Ascending aorta (tissue), 2 donors: Measurements from ENCODE around the gene LRRC28. TPM values are rescaled to one million over a fixed set of nuclear protein-coding genes. Genes with fewer than 3 reads are reported as not detected.

Experiments
- DNase-seq, 2 donors: peaks; one replicate each; pipeline ENCODE4 v3.0.0-alpha.2; 2019; ENCODE audit warnings: low spot score in 2 of 2
- H3K27ac ChIP-seq, 2 donors: fragments of 200-600 bp; sonication (generic); one replicate each; pipeline ENCODE4 v1.5.1; 2016 to 2017; ENCODE audit warnings: mild to moderate bottlenecking in 1 of 2
- H3K27me3 ChIP-seq: fragments of 200-600 bp; sonication (generic); one replicate; pipeline ENCODE4 v1.5.1; 2017
- H3K36me3 ChIP-seq, 2 donors: fragments of 200-600 bp; sonication (generic); one replicate each; pipeline ENCODE4 v1.5.1; 2016
- H3K4me1 ChIP-seq, 2 donors: fragments of 200-600 bp; sonication (generic); one replicate each; pipeline ENCODE4 v1.5.1; 2016 to 2017; ENCODE audit warnings: mild to moderate bottlenecking in 1 of 2
- H3K4me3 ChIP-seq, 2 donors: fragments of 200-600 bp; sonication (generic); one replicate each; pipeline ENCODE4 v1.5.1; 2016 to 2017; ENCODE audit warnings: mild to moderate bottlenecking in 1 of 2
- H3K9me3 ChIP-seq, 2 donors: fragments of 200-600 bp; sonication (generic); one replicate each; pipeline ENCODE4 v1.5.1; 2016
- intact Hi-C: fragments of 100-400 bp; cut with DNase I; formaldehyde crosslinking; loops from one replicate; pipeline ENCODE4 v1.15.1; 2023
- total RNA-seq: library from RNA; depleted of rRNA; stranded (reverse); fragments of >200 nt; gene quantifications from one replicate; pipeline ENCODE4 v1.1.0, GENCODE V29; 2016
- TF ChIP-seq, protein P1 (sequence below), 3 experiments: fragments of 200-600 bp in 2 of 3; fragments of 450-650 bp in 1 of 3; sonication (generic) in 2 of 3; IDR thresholded peaks; one replicate each; pipeline ENCODE4 v1.5.1; 2016 to 2019; ENCODE audit warnings: antibody characterized with exemption in 3 of 3, mild to moderate bottlenecking in 1 of 3, moderate library complexity in 1 of 3

LRRC28 gene
- total RNA-seq, 1 donor from 2014 or later = 24.2 TPM

DNA sequence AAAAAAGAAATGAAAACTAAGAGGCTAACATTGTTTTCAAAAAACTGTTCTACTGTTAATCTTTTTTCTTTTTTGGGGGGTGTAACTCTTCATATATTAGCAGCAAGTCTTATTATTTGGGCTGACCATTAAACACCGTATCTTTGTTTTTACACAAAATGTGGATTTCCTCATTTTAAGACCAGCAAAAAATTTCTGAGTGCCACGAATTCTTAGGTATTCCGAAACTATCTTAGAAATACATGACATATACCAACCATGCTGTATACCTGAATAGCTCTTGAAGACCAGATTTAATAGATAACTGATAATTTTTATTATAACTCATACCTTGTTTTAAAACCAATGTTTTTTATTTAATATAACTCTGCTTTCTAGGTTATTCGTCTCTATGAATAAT lies 1.3 kb upstream of the LRRC28 start:
- Histone ChIP-seq H3K4me1 (peaks cover 8 to 14% of the 10 kb centered on the region in 2 donors), H3K9me3 (no peaks in the 10 kb centered on the region), H3K27me3 (no peaks in the 10 kb centered on the region), H3K27ac (peak overlapping the region; percentile 71 to 90), H3K36me3 (no peaks in the 10 kb centered on the region), H3K4me3 (peak overlapping the region; percentile 63 to 89)
- no peak for DNase-seq
- TF ChIP-seq, protein P1, sequence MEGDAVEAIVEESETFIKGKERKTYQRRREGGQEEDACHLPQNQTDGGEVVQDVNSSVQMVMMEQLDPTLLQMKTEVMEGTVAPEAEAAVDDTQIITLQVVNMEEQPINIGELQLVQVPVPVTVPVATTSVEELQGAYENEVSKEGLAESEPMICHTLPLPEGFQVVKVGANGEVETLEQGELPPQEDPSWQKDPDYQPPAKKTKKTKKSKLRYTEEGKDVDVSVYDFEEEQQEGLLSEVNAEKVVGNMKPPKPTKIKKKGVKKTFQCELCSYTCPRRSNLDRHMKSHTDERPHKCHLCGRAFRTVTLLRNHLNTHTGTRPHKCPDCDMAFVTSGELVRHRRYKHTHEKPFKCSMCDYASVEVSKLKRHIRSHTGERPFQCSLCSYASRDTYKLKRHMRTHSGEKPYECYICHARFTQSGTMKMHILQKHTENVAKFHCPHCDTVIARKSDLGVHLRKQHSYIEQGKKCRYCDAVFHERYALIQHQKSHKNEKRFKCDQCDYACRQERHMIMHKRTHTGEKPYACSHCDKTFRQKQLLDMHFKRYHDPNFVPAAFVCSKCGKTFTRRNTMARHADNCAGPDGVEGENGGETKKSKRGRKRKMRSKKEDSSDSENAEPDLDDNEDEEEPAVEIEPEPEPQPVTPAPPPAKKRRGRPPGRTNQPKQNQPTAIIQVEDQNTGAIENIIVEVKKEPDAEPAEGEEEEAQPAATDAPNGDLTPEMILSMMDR (IDR thresholded peaks at IDR 0.05) = no peak
- intact Hi-C loops = loop anchor here (2.0 to 10.0 kb wide), 2 partner anchors 1095 to 1353 kb away; partner anchors contain the start of genes ADAMTS17, ASB7 and LINS1

DNA sequence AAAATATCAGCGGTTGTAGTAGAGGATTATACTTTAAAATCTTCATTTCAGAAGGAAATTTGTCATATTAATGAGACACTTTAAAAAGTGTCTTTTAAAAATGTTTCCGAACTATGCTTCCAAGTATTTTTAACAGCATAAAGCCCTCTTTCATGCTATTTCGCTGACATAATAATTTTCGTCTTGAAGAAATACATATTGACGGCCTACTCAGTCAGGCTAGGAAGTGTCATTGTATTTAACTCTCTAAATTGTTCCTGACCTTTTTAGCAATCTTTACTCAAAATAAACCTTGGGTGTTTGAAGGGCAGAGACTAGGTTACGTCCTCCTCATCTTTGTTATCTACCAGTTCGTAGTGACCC lies 806 bp upstream of the LRRC28 start:
- peak overlapping the region; percentile 63 to 89 for H3K4me3 ChIP-seq
- peaks cover 8 to 14% of the 10 kb centered on the region in 2 donors for H3K4me1 ChIP-seq
- intact Hi-C loops = loop anchor here (2.0 to 10.0 kb wide), 2 partner anchors 1094 to 1352 kb away; partner anchors contain the start of genes ADAMTS17, ASB7 and LINS1
- TF ChIP-seq, protein P1 (IDR thresholded peaks at IDR 0.05) = no peak
- DNase-seq = no peak
- no peaks in the 10 kb centered on the region for H3K36me3 ChIP-seq
- no peaks in the 10 kb centered on the region for H3K27me3 ChIP-seq
- H3K27ac ChIP-seq = peak overlapping the region; percentile 89 to 90
- H3K9me3 ChIP-seq = no peaks in the 10 kb centered on the region

DNA sequence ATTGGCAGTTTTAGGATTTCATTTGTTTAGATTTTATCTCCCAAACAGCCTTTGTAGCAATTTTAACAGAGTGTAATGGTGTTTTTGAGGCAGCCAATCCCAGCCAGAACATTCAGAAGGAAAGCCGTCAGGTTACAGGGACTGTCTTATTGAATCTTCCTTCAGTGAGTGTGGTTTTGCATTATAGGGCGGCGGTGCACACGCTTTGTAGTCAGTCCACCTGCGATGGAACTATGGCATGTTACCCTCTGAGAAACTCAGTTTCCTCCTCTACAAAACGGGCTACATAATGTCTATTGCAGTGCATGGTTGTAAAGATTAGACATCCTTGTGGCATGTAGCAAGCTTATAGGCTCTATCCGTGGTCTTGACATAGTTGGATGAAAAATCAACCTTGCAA lies 1.0 kb downstream of the LRRC28 start:
- Histone ChIP-seq H3K9me3 (no peaks in the 10 kb centered on the region), H3K27me3 (no peaks in the 10 kb centered on the region), H3K4me1 (peaks cover 8 to 14% of the 10 kb centered on the region in 2 donors), H3K4me3 (peak overlapping the region; percentile 63 to 89), H3K27ac (no peak overlapping the region), H3K36me3 (peaks cover 0 to 7% of the 10 kb centered on the region in 2 donors)
- intact Hi-C loops = loop anchor here (10.0 kb wide), 1 partner anchor 1092 kb away; the partner anchor contains the start of gene ADAMTS17
- TF ChIP-seq, protein P1 (IDR thresholded peaks at IDR 0.05) = no peak
- no peak for DNase-seq

DNA sequence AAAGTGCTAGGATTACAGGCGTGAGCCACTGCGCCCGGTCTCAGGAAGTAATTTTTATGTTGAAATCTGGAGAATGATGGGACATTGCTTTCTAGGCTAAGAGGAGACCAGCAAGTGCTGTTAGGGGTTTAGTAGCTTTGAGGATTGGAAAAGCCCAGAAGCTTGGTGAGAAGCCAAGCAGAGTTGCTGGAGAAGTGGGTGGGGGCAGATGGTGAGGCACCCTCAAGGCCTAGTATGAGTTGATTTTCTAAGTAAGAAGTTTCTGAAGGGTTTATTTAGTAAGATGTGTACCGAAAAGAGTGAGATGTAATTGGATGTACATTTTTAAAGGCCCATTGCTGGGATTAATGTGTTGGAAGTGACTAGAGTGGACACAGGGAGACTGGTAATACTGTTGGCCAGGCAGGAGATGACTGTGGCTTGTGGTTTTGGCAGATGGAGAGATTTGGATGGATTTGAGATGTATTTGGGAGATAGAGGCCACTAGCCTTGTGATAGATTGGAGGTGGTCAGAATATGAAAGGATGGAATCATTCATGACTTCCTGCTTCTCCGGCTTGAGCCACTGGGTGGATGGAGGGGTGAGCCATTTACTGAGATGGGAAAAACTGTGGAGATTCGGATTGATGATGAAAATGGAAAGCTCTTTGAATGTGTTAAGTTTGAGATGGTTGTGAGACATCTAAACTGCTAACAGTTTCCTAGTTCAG lies 2.3 kb downstream of the LRRC28 start:
- Histone ChIP-seq H3K9me3 (no peaks in the 10 kb centered on the region), H3K4me3 (no peak overlapping the region), H3K4me1 (peaks cover 2 to 8% of the 10 kb centered on the region in 2 donors), H3K36me3 (peaks cover 0 to 7% of the 10 kb centered on the region in 2 donors), H3K27me3 (no peaks in the 10 kb centered on the region), H3K27ac (no peak overlapping the region)
- intact Hi-C loops = loop anchor here (10.0 kb wide), 1 partner anchor 1091 kb away; the partner anchor contains the start of gene ADAMTS17
- no peak for DNase-seq
- TF ChIP-seq, protein P1 (IDR thresholded peaks at IDR 0.05) = no peak

DNA sequence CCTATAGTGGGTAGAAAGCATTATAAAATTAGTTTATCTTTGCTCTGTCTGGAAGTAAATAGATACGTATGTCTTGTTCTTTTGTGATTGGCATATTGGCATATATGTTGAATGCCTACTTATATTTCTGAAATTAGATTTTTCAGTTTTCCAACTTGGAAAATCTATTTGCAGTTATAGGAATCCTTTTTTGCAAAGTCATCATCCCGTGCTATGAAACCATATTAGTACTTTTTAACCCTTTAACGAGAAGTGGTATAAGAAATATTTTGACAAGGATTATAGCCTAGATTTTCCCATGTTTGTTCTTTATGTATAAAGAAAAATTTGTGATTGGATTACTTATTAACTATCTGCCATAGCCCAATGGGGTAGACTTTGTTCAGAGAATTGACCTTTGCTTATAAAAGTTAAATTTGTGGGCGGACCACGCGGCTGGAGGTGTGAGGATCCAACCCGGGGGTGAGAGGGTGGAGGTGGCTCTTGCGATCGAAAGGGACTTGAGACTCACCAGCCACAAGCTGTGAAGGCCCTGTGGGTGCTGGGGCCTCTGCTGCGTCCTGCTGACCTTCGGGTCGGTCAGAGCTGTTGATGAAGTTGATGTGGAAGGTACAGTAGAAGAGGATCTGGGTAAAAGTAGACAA lies 5.9 kb downstream of the LRRC28 start:
- Histone ChIP-seq H3K27ac (no peak overlapping the region), H3K27me3 (no peaks in the 10 kb centered on the region), H3K4me1 (peaks cover 0 to 5% of the 10 kb centered on the region in 2 donors), H3K9me3 (no peaks in the 10 kb centered on the region), H3K4me3 (no peak overlapping the region), H3K36me3 (peaks cover 3 to 7% of the 10 kb centered on the region in 2 donors)
- intact Hi-C loops = loop anchor here (10.0 kb wide), 1 partner anchor 1088 kb away; the partner anchor contains the start of gene ADAMTS17
- TF ChIP-seq, protein P1 (IDR thresholded peaks at IDR 0.05) = no peak
- DNase-seq = no peak
